ENCODE results near the gene IDH2.
"Not testable (repeated sequence)": the region's sequence is repeated elsewhere in the genome, so short reads cannot be mapped to it uniquely, and the experiment has no call there.

The IDH2 gene

GRCh38 chr15:90114451-90114901 lies 12.2 kb upstream of the IDH2 start:
- no peak for DNase-seq (ENCODE audit: low spot score)

GRCh38 chr15:90113166-90113565 lies 10.9 kb upstream of the IDH2 start:
- no peak for DNase-seq (ENCODE audit: low spot score)

- DNase-seq (ENCODE audit: low spot score) = not testable (repeated sequence)
Measured at GRCh38 chr15:90109163-90109751, 7.0 kb upstream of the IDH2 start.

DNA sequence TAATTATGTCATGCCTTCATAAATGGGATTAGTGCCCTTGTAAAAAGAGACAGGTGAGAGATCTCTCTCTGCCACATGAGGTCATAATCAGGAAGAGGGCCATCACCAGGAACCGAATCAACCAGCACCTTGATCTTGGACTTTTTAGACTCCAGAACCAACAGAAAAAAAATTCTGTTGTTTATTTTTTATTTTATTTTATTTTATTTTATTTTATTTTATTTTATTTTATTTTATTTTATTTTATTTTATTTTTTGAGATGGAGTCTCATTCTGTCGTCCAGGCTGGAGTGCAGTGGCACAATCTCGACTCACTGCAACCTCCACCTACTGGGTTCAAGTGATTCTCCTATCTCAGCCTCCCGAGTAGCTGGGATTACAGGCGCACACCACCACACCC lies 5.8 kb upstream of the IDH2 start:
- not testable (repeated sequence) for DNase-seq (ENCODE audit: low spot score)

DNA sequence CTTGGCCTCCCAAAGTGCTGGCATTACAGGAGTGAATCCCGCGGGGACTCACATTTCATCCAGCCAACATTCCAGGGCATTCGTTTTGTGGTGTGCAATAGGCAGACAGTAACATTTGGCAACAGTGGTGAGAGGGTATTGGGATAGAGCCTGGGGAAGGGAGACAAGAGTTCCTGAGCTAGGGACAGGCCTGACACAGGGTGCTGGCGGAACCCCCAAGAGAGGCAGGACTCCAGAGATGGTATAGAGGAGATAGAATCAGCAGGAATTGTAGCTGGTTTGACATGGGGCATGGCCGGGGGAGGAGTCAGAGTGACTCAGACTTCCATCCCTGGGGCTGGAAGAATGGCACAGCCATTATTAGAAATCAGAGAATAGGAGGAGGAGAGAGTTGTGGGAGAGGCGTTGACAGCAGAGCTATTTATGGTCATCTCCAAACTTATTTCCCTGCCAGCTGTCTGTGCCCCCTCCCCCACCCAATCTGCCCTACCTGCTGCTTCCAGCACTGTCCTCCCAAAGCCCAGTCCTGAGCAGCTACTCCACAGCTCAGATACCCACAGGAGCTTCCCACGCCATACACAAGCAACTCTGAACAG lies 4.4 kb upstream of the IDH2 start:
- peak; percentile 60 for DNase-seq (ENCODE audit: low spot score)

- no peak for DNase-seq (ENCODE audit: low spot score)
Measured at GRCh38 chr15:90105521-90105920, 3.3 kb upstream of the IDH2 start.

GRCh38 chr15:90104551-90104950 lies 2.3 kb upstream of the IDH2 start:
- DNase-seq (ENCODE audit: low spot score) = no peak

DNA sequence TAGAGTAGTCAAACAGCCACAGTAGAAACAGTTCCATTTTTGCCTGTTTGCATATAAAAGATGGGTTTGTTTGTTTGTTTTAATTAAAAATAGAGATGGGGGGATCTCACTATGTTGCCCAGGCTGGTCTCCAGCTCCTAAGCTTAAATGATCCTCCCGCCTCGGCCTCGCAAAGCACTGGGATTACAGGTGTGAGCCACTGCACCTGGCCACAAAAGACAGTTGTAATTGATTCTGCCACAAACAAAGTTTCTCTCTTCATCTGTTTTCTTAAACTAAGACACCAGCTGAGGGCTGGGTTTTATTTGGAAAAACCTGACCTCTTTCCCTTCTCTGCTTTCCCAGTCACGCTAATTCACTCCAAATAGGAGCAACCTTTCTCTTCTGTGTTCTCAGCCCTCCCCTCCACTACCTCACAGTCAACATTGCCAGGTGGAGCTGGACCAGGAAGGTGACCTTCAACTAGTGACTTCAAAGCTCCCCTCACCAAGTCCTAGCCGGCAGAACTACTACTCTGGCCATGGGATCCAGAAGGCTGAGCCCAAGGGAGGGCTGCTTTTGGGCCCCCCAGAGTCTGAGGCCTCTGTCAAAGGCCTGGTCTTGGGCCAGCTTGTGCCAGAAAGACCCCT lies 1.5 kb upstream of the IDH2 start:
- no peak for DNase-seq (ENCODE audit: low spot score)

- peak; percentile 74 for DNase-seq (ENCODE audit: low spot score)
Measured at GRCh38 chr15:90101130-90101968, 919 bp downstream of the IDH2 start.

DNA sequence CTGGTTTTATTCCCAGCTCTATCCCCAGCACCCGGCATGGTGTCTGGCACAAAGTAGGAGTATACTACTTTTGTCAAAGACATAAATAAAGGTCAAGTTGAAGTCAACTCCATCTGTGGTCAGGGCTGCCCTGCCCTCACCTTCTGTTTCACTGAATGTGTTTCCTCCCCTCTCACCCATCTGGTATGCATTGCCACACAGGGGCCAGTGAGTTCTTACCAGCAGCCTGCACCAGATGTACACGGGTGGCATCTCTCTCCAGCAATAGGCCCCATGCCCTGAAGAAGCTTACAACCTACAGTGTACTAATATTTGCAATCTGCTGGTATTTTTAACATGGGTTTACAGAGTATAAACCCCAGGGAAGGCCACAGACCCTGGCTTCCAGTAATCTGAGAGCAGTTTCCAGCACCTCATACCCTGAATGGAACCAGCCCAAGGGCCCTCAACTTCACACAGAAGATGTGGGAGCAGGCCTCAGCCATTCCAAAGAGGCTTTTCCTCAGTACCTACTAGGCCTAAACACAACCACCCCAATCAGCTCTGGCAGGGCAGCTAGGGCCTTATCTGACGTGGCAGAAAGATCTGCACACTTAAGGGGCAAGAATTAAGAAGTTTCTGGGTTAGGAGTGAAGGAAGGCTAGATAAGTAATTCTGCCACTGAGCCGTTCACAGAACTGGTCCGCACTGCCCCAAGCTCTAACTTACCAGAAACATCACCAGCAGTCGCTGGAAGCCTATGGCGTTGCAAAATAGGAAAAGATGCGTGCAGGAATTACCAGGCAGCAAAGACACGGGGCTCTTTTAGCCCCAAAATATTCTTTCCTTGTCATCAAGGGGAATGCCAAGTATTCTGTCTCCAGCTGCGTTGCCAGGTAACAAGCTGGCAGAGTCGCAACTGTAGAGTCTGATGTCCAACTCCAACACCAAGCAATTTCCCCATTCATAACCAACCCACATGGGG lies 2.1 kb downstream of the IDH2 start:
- DNase-seq (ENCODE audit: low spot score) = peak; percentile 79

DNA sequence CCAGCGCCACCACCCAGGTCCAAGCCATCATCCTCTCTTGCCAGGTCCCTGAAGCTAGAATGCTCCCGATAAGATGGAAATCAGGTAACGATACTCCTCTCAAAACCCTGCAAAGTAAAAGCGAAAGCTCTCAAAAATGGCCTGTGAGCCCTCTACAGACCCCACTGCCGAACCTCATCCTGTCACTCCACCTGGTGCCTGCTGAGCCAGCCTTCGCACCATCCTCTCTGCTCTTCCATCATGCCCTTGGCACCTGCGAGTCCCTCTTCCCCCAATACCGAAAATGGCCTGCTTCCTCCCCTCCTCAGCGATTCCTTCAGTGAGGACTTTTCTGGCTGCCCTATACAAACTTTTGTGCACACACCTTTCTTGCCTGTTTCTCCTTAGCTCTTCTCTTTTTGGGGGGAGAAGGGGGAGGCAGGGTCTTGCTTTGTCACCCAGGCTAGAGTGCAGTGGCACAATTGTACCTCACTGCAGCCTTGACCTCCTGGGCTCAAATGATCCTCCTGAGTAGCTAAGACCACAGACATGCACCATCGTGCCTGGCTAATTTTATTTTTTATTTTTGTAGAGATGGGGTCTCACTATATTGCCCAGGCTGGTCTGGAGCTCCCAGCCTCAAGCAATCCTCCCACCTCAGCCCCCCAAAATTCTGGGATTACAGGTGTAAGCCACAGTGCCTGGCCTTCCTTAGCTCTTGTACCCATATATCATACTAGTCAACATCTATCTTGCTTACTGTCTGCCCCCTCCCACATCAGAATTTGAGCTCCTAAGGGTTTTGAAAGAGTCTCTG lies 3.0 kb downstream of the IDH2 start:
- DNase-seq (ENCODE audit: low spot score) = no peak

DNA sequence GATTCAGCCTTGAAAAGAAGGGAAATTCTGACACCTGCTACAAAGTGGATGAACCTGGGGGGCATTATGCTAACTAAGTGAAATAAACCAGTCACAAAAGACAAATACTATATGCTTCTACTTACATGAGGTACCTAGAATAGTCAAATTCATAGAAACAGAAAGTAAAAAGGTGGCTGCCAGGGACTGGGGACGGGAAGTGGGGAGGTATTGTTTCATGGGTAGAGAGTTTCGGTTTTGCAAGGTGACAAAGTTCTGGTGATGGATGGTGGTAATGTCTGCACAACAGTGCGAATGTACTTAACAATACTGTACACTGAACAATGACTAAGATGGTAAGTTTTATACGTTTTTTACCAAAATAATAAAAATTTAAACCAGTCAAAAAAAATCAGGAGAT lies 4.8 kb downstream of the IDH2 start:
- DNase-seq (ENCODE audit: low spot score) = peak; percentile 22

DNA sequence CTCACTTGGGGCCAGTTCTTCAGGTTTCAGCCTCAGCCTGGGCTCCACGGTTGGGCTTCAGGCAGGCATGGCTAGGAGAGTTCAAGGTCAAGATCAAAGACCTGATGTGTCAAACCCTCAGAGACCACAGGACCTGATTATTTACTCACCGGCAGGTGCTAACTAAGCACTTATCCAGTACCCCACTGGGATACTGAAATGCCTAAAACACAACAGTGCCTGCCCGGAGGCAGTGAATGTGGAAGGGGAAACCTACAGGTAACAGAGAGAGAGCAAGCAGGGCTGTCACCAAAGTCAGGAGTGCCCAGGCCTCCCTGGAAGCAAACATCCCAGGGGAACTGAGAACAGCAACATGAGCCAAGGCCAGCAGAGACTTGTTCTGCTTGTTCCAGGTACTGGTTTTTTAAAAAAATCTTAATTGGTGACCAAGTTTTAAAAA lies 6.7 kb downstream of the IDH2 start:
- peak; percentile 22 for DNase-seq (ENCODE audit: low spot score)

- no peak for DNase-seq (ENCODE audit: low spot score)
Measured at GRCh38 chr15:90091156-90091931, 10.9 kb downstream of the IDH2 start.

GRCh38 chr15:90090226-90090848 lies 11.9 kb downstream of the IDH2 start:
- DNase-seq (ENCODE audit: low spot score) = no peak

DNA sequence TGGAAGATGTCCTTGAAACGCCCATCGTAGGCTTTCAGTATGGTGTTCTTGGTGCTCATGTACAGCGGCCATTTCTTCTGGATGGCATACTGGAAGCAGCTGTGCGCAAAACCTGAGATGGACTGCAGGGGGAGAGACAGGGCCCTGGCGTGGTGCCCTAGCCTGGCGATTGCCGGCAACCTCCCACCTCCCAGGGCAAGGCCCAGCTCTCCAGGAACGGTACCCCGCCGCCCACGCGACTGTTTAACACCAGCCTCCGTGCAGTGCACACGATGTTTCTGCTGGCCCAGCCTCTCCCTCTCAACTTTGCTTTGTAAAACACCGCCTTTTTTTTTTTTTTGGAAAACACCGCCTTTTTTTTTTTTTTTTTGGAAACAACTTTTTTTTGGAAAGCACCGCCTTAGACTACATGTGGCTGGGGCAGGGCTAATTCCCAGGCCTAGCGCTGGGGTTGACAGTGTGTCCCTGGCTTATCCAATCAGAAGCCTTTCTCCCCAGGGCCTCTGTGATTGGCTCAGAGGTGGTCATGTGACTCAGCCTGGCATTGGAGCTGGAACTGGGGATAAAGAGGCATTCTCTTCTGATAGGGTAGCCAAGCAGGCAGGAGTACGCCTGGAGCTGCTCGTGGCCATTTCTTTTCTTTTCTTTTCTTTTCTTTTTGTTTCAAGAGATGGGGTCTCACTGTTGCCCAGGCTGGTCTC lies 14.7 kb downstream of the IDH2 start:
- DNase-seq (ENCODE audit: low spot score) = peak; percentile 43

DNA sequence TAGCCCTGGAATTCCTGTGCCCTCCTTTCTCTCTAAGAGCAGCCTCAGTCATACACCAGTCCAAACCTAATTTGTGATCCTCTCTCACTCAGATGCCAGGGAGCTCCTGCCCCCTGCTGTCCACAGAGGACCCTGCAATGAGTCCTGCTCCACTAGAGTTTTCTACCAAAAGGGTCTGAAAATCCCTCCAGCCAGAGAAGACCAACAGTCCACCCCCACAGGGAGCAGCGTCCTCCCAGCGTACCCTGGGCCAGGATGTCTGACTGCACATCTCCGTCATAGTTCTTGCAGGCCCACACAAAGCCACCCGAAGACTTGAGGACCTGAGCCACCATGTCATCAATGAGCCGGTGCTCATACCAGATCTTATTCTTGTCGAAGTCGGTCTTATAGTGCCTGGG lies 15.4 kb downstream of the IDH2 start:
- peak; percentile 53 for DNase-seq (ENCODE audit: low spot score)

- DNase-seq (ENCODE audit: low spot score) = no peak
Measured at GRCh38 chr15:90085565-90085964, 16.7 kb downstream of the IDH2 start.

All from kidney tubule cell (primary cell).